GM21529 (cell line): Measurements from ENCODE around the gene EFNA4.

Experiments used
- ATAC-seq: cut with Tn5 transposase; IDR thresholded peaks from one replicate; pipeline ENCODE4 v1.9.1; 2021; ENCODE audit not compliant: unreplicated experiment

The EFNA4 gene

DNA sequence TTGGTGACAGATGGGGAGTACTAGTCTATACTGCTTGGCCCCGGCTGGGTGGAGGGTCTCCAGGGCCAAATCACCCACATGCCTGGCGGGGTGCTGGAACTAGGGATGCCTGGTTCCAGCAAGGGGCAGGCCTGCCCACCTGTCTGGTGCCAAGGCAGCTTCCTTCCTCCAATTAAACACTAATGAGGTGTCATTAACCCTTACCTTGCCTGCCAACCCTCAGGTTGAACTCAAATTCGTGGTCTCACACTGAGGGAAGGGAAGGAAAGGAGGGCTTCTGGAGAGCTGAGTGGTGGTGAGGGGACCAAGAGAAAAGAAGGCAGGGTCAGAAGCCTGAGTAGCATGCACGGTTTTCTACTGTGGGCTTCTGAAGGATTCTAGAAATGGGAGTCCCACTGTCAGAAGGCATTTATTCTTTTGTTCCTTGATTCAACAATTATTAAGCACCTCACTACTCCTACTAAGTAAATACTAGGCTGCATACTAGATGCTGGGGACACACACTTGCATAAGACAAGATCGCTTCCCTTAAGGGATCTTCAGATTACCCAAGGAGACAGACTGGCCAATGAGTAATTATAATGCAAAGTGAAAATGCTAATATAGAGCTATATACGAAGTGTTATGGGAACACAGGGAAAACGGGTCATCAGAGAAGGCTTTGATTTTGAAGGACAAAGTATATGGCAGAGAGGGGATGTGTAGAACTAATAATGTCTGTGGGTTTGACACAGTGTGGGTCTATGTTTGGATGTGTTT lies 9.2 kb downstream of the EFNA4 start:
- ATAC-seq: no peak

DNA sequence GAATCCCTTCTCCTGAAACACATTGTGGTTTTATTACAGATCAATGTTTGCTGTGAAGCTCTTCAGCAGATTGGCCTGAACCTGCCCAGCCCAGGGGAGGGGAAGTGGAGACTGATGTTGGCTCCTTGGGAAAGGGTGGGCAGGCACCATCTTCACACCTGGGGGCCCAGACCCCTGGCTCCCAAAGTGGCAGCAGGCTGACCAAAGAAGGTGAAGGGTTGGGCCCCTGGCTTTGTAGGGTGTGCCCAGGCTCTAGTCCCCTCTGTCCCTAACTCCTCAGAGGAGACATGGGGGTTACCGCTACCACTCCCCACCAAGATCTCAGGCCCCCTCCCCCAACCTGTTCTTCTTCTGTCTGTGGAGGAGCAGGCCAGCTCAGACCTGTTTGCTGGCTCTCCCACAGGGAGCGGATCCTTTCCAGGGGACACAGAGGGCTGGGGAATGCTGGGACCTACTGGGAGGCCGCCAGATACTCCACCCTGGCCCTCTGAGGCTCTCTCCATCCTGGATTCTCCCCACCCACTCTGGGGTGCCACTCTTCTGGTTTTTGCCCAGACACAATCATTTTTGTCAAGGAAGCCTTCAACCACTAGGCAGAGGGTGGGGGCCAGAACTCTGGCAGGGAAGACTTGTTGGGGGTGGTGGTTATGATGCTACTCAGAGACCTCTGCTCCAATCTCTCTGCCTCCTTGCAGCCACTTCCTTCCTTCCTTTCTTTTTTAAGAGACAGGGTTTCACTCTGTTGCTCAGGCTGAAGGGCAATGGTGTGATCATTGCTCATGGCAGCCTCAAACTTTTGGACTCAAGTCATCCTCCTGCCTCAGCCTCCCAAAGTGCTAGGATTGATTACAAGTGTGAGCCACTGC lies 10.1 kb downstream of the EFNA4 start:
- no peak for ATAC-seq

GRCh38 chr1:155075535-155075934 lies 12.0 kb downstream of the EFNA4 start:
- ATAC-seq: no peak

- no peak for ATAC-seq
These were observed 12.8 kb downstream of the EFNA4 start for GRCh38 chr1:155076371-155076770.

DNA sequence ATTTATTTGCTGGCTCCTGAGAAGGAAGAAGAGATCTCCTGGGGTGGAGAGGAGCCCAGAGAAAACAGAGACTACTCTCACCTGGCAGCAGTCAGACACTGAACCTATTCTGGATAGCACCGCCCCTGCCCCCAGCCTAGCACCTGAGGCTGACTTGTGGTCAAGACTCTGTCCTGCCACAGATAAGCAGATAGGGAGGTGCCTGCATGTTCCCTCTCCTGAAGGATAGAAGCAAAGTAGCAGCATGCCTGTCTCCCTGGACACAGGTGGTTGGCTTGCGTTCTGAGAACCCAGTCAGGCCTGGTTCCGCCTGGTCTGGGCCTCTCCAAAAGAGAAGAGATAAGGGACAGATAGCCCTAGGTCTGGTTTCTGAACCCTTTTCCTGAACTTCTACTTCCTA lies 13.8 kb downstream of the EFNA4 start:
- ATAC-seq: no peak

DNA sequence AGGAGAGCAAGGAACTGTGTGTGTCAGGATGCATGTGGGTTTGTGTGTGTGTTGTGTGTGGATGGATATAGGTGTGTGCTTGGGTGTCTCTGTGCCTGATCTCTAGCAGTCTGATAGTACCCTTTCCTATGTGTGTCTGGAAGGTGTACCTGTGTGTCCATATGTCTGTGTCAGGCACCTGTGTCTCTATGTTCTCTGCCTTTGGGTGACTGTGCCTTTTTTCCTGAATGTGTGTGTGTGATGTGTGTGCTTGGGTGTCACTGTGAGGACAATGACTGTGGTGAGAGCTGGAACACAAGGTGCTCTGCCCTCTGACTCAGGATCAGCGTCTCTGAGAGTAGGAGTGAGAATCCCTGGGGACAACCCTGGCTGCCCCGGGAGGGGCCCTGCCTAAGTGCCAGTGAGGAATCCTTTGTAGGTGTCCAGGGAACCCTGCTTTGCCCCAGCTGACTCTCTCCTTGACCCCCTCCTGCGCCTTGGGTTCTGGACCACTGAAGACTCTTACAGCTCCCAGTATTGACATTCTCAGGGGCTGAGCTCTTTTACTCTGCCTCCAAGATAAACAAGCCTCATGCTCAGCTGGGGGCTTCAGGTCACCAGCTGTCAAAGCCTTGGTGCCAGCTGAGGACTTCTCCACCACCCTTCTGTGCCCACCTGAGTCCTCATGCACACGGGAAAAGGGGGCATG lies 14.4 kb downstream of the EFNA4 start:
- ATAC-seq: no peak

GRCh38 chr1:155078469-155079209 lies 15.1 kb downstream of the EFNA4 start, which contains the start of gene EFNA3:
TSS of gene EFNA3 (plus strand) at chr1:155078837. CDS start at chr1:155078942, 105 bp downstream.
- no peak for ATAC-seq

- no peak for ATAC-seq
These were observed 15.6 kb downstream of the EFNA4 start for GRCh38 chr1:155079210-155079486.

- ATAC-seq: no peak
These were observed 16.2 kb downstream of the EFNA4 start for GRCh38 chr1:155079487-155080311.

DNA sequence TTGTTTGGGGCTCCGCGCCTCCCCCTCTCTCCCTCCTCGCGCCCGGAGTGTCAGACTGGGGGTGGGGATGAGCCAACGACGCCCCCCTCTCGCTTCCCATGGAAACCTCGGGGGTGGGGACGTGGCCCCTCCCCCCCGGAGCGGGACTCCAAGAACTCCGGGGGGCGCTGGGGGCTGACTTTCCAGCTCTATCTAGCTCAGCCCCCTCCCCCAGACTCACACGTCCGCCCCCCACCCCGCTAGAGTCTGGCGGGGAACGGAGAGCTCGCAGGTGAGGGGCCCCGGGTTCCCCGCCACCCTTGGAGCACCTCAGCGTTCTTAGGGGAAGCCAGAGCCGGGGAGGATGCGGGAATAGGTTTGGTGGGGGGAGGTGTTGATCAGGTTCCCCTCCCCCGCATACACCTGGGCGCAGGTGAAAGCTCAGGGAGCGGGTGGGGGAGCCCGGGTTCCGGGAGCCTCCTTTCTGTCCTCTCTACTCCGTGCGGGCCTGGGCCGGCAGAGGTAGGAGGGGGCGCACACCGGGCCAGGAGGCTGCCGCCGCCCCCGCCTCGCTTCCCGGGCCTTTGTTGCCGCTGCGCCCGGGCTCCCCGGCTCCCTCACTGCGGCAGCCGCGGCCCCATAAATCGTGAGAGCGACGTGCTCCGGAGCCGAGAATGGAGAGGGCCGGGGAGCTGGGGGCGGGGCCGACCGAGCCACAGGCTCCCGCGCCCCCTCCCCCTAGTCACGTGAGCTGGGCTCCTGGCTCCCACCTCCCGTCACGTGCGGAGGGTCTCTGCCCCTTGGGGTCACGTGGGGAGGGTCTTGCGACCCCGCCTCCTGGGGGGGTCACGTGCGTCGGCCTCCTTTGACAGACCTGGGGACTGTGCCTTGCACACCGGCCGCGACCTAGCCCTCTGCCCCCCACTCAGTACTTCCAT lies 17.0 kb downstream of the EFNA4 start:
- ATAC-seq: no peak

- ATAC-seq: no peak
These were observed 18.1 kb downstream of the EFNA4 start for GRCh38 chr1:155081472-155082300.

- no peak for ATAC-seq
These were observed 18.9 kb downstream of the EFNA4 start for GRCh38 chr1:155082301-155083051.

DNA sequence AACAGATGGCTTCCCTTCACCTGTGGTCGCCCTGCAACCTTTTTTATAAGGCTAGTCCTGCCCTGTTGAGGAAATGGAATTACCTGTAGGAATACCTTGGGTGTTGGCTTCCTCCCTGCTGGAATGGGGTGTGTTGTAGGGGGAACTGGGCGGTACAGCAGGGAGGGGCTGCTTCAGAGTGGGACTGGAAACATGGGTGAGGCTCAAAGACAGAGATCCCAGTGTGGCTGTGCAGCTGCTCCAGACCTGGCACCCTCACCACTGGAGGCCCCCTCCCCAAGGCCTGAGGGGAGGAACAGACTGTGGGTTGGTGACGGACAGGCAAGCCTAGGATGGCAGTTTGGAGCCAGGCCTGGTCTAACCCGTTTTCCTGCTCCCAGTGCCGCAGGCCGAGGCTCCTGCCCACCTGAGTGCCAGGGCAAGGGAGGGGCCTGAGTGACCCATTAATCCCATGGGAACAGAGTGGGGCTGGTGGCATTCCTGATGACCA lies 19.6 kb downstream of the EFNA4 start:
- no peak for ATAC-seq

DNA sequence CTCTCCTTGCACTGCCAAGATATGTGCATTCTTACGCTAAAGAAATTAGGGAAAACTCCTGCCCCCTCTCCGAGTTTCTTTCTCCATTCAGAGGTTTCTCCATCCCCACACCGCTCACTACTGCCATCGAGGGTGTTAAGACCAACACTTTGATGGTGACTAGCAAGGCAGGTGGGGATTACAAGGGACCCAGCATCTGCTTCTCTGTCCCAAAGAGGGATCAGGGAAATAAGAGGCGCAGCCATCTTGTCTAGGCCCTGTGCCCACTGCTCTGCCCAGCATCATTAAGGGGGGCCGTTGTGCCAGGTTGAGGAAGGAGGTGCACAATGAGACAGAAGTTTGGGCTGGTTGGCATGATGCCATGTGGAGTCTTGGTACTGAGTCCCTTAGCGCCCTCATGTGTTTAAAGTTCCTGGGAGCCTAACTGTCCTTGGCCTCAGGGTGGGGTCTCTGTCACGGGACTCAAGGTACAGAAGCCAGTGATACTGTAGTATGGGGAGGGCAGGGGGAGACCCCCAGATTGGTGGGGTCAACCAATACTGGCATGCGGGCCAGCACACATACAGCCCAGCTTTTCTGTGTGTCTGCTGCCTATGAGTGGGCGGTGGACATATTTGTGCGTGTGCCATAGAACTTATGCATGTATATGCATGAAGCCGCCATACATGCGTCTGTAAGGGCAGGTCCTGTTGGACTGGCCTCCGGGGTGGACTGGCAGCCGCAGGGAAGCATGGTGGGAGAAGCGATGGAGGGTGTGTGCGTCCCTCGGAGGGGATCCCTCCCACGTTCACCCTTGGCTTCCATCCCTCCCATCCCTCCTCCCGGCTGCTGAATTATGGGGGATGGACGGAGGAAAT lies 20.6 kb downstream of the EFNA4 start:
- ATAC-seq: peak; percentile 1

GRCh38 chr1:155084722-155085503 lies 21.4 kb downstream of the EFNA4 start:
- peak; percentile 71 for ATAC-seq
